NCI-H1048 (cell line): ENCODE results near the gene METTL6.
"Not testable (repeated sequence)": the region's sequence is repeated elsewhere in the genome, so short reads cannot be mapped to it uniquely, and the experiment has no call there.

Experiments used
- DNase-seq: peaks from one replicate; lab custom pipeline; 2025; lab: John Stamatoyannopoulos, UW

METTL6 gene

GRCh38 chr3:15404767-15405166 lies 22.6 kb downstream of the METTL6 start:
- no peak for DNase-seq

- DNase-seq, result no peak
These were observed 23.4 kb downstream of the METTL6 start for GRCh38 chr3:15403965-15404364.

GRCh38 chr3:15403495-15403894 lies 23.8 kb downstream of the METTL6 start:
- DNase-seq, result no peak

- no peak for DNase-seq
These were observed 25.4 kb downstream of the METTL6 start for GRCh38 chr3:15401936-15402335.

GRCh38 chr3:15399970-15400369 lies 27.4 kb downstream of the METTL6 start:
- no peak for DNase-seq

GRCh38 chr3:15398731-15399133 lies 28.6 kb downstream of the METTL6 start:
- not testable (repeated sequence) for DNase-seq

GRCh38 chr3:15393252-15393651 lies 34.1 kb downstream of the METTL6 start:
- not testable (repeated sequence) for DNase-seq

GRCh38 chr3:15391007-15391406 lies 36.3 kb downstream of the METTL6 start:
- no peak for DNase-seq

GRCh38 chr3:15390460-15390859 lies 36.9 kb downstream of the METTL6 start:
- no peak for DNase-seq

GRCh38 chr3:15388335-15388734 lies 39.0 kb downstream of the METTL6 start:
- DNase-seq, result not testable (repeated sequence)

- no peak for DNase-seq
These were observed 39.6 kb downstream of the METTL6 start for GRCh38 chr3:15387735-15388134.

- no peak for DNase-seq
These were observed 40.2 kb downstream of the METTL6 start for GRCh38 chr3:15387171-15387581.

- not testable (repeated sequence) for DNase-seq
These were observed 40.7 kb downstream of the METTL6 start for GRCh38 chr3:15386654-15386955.

- no peak for DNase-seq
These were observed 41.3 kb downstream of the METTL6 start for GRCh38 chr3:15385901-15386653.

GRCh38 chr3:15385238-15385695 lies 42.1 kb downstream of the METTL6 start:
- not testable (repeated sequence) for DNase-seq

GRCh38 chr3:15384510-15385237 lies 42.7 kb downstream of the METTL6 start:
- no peak for DNase-seq

- no peak for DNase-seq
These were observed 44.9 kb downstream of the METTL6 start for GRCh38 chr3:15382405-15382923.

GRCh38 chr3:15380980-15381890 lies 46.1 kb downstream of the METTL6 start:
- DNase-seq, result no peak

- peak; percentile 78 for DNase-seq
These were observed 49.2 kb downstream of the METTL6 start for GRCh38 chr3:15377961-15378791.

GRCh38 chr3:15375461-15376000 lies 51.8 kb downstream of the METTL6 start:
- DNase-seq, result no peak

- no peak for DNase-seq
These were observed 54.4 kb downstream of the METTL6 start for GRCh38 chr3:15372918-15373317.
